CD4-positive, alpha-beta memory T cell (primary cell): Measurements from ENCODE around the gene ZGPAT. TPM values are rescaled to one million over a fixed set of nuclear protein-coding genes. Genes with fewer than 3 reads are reported as not detected.

ENCODE experiments used
- CTCF ChIA-PET: fragments of 350-600 bp; sonication (Branson Sonifier 250); formaldehyde crosslinking; loops from one replicate; lab custom pipeline; 2021; ENCODE audit warnings: inconsistent platforms; ENCODE audit not compliant: partially characterized antibody; lab: Charles Lee
- POLR2A ChIA-PET: fragments of 350-600 bp; sonication (Branson Sonifier 250); formaldehyde crosslinking; loops from one replicate; lab custom pipeline; 2021; ENCODE audit not compliant: partially characterized antibody; lab: Charles Lee
- DNase-seq, 5 donors: peaks; one replicate each; pipeline versions ENCODE4 v3.0.0 to v3.0.0-alpha.2; 2020 to 2022; ENCODE audit warnings: mixed read lengths in 1 of 5
- H3K27ac ChIP-seq: one replicate; pipeline ENCODE4 v1.7.0; 2013; ENCODE audit warnings: low read depth, low read length
- H3K27me3 ChIP-seq: 2 replicates; pipeline ENCODE4 v1.7.0; 2013; ENCODE audit warnings: mild to moderate bottlenecking, low read length, moderate library complexity; ENCODE audit not compliant: insufficient read depth
- H3K36me3 ChIP-seq: 2 replicates; pipeline ENCODE4 v1.7.0; 2013; ENCODE audit warnings: mild to moderate bottlenecking, low read length, moderate library complexity; ENCODE audit not compliant: insufficient read depth
- H3K4me1 ChIP-seq: 2 replicates; pipeline ENCODE4 v1.7.0; 2013; ENCODE audit warnings: mild to moderate bottlenecking, low read length, moderate library complexity; ENCODE audit not compliant: insufficient read depth
- H3K4me3 ChIP-seq, 2 donors: one replicate each; pipeline ENCODE4 v1.7.0; 2013; ENCODE audit warnings: low read length in 2 of 2, mild to moderate bottlenecking in 1 of 2
- H3K9me3 ChIP-seq, 2 donors: one replicate each; pipeline ENCODE4 v1.7.0; 2013; ENCODE audit warnings: low read length in 2 of 2, control low read depth in 1 of 2; ENCODE audit not compliant: control insufficient read depth in 1 of 2
- H3K27ac Mint-ChIP-seq, 7 donors: one replicate each; pipeline ENCODE4 v1.8.0; 2020 to 2021; ENCODE audit warnings: mixed read lengths in 7 of 7, mild to moderate bottlenecking in 6 of 7, inconsistent platforms in 3 of 7, moderate library complexity in 3 of 7
- H3K27me3 Mint-ChIP-seq, 2 donors: one replicate each; pipeline ENCODE4 v1.8.0; 2020 to 2021; ENCODE audit warnings: mixed read lengths in 2 of 2
- H3K36me3 Mint-ChIP-seq, 2 donors: one replicate each; pipeline ENCODE4 v1.8.0; 2020 to 2021; ENCODE audit warnings: mixed read lengths in 2 of 2, inconsistent platforms in 1 of 2, mild to moderate bottlenecking in 1 of 2
- H3K4me1 Mint-ChIP-seq, 4 donors: one replicate each; pipeline ENCODE4 v1.8.0; 2020 to 2021; ENCODE audit warnings: mixed read lengths in 4 of 4, mild to moderate bottlenecking in 1 of 4
- H3K4me3 Mint-ChIP-seq, 8 donors: one replicate each; pipeline ENCODE4 v1.8.0; 2020 to 2021; ENCODE audit warnings: mixed read lengths in 8 of 8, mild to moderate bottlenecking in 7 of 8, moderate library complexity in 6 of 8, inconsistent platforms in 3 of 8
- H3K9me3 Mint-ChIP-seq, 8 donors: one replicate each; pipeline ENCODE4 v1.8.0; 2020 to 2021; ENCODE audit warnings: mixed read lengths in 8 of 8, mild to moderate bottlenecking in 5 of 8, inconsistent platforms in 3 of 8, moderate library complexity in 1 of 8
- intact Hi-C: fragments of 100-400 bp; cut with micrococcal nuclease; formaldehyde crosslinking; loops from one replicate; pipeline ENCODE4 v1.15.1; 2023
- polyA plus RNA-seq, 2 donors: library from polyadenylated mRNA; unstranded; fragments of 300-500 nt; fragmentation: Illumina TruSeq; gene quantifications; one replicate each; pipeline ENCODE4 v1.2.3, GENCODE V29; 2021
- total RNA-seq, 2 experiments: library from RNA; stranded (reverse); gene quantifications; one replicate each; pipeline ENCODE4 v1.2.3, GENCODE V29; 2021

Gene ZGPAT
- total and polyA plus RNA-seq, 4 experiments from 2014 or later = 34.6 to 69.5 (median 53.5) TPM

- H3K9me3 ChIP-seq = no peaks in the 10 kb centered on the region
- no peak overlapping the region for H3K27ac Mint-ChIP-seq
- ChIA-PET CTCF (no interaction called here), POLR2A (interaction anchor here (1.7 kb wide), 1 partner anchor 9 kb away, joined by 12 read pairs; the partner anchor contains the start of gene LIME1)
- H3K27me3 Mint-ChIP-seq = no peaks in the 10 kb centered on the region
- no peaks in the 10 kb centered on the region for H3K9me3 Mint-ChIP-seq
- H3K4me1 Mint-ChIP-seq = peaks cover 3 to 16% (median 7%) of the 10 kb centered on the region in 4 donors
- no peak overlapping the region for H3K27ac ChIP-seq
- H3K4me3 ChIP-seq = no peak overlapping the region
- DNase-seq = no peak
- intact Hi-C loops = no loop called here
- H3K36me3 ChIP-seq = peaks cover 5% of the 10 kb centered on the region
- H3K27me3 ChIP-seq = no peaks in the 10 kb centered on the region
- H3K36me3 Mint-ChIP-seq = peaks cover 6 to 8% of the 10 kb centered on the region in 2 donors
- H3K4me3 Mint-ChIP-seq = no peak overlapping the region
- H3K4me1 ChIP-seq = peaks cover 23% of the 10 kb centered on the region
Observed at GRCh38 chr20:63745424-63745805, 37.6 kb downstream of the ZGPAT start.

- Mint-ChIP-seq H3K27me3 (no peaks in the 10 kb centered on the region), H3K4me3 (no peak overlapping the region), H3K9me3 (no peaks in the 10 kb centered on the region), H3K36me3 (peaks cover 6 to 8% of the 10 kb centered on the region in 2 donors), H3K27ac (peak overlapping the region in 1 of 7 donors; percentile 62), H3K4me1 (peaks cover 5 to 23% (median 12%) of the 10 kb centered on the region in 4 donors)
- ChIA-PET CTCF (no interaction called here), POLR2A (interaction anchor here (1.7 kb wide), 1 partner anchor 10 kb away, joined by 12 read pairs; the partner anchor contains the start of gene LIME1)
- H3K4me1 ChIP-seq = peaks cover 25% of the 10 kb centered on the region
- intact Hi-C loops = no loop called here
- no peak for DNase-seq
- H3K9me3 ChIP-seq = no peaks in the 10 kb centered on the region
- no peak overlapping the region for H3K4me3 ChIP-seq
- H3K27me3 ChIP-seq = no peaks in the 10 kb centered on the region
- H3K36me3 ChIP-seq = peaks cover 5% of the 10 kb centered on the region
- H3K27ac ChIP-seq = no peak overlapping the region
Observed at GRCh38 chr20:63745961-63746731, 38.3 kb downstream of the ZGPAT start.

DNA sequence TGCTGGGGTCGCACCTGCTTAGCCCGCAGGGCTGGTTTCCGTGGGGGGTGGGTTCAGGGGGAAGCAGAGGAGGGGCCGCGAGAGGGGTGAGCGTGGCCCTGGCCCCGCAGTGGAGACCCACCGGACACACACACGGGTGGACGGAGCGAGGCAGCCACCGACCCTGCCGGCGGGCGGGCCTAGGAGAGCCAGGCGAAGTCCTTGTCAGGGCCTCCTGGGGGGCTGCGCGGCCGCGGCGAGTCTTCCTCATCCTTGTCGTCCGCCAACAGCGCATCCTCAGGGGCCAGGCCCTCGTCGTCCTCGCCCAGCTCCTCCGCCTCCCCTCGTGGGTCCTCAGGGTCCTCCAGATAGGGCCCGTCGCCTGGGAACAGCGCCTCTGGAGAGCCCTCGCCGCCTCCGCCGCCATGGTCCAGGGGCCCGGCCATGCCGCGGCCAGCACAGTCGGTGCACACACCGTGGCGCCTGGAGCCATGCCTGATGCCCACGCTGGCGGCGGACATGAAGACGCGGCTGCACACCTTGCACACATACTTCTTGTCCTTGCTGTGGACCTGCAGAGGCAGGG, 39.0 kb downstream of the ZGPAT start:
- DNase-seq = no peak
- Histone ChIP-seq H3K4me1 (peaks cover 23% of the 10 kb centered on the region), H3K27me3 (no peaks in the 10 kb centered on the region), H3K36me3 (peaks cover 5% of the 10 kb centered on the region), H3K27ac (no peak overlapping the region), H3K9me3 (no peaks in the 10 kb centered on the region), H3K4me3 (no peak overlapping the region)
- CTCF ChIA-PET = no interaction called here
- intact Hi-C loops = no loop called here
- Mint-ChIP-seq H3K36me3 (peaks cover 6 to 8% of the 10 kb centered on the region in 2 donors), H3K9me3 (no peaks in the 10 kb centered on the region), H3K4me3 (no peak overlapping the region), H3K27me3 (no peaks in the 10 kb centered on the region), H3K4me1 (peaks cover 7 to 28% (median 14%) of the 10 kb centered on the region in 4 donors), H3K27ac (no peak overlapping the region)
- POLR2A ChIA-PET = interaction anchor here (5.7 kb wide), 1 partner anchor 9 kb away, joined by 98 read pairs; the partner anchor contains the start of genes LIME1 and SLC2A4RG

DNA sequence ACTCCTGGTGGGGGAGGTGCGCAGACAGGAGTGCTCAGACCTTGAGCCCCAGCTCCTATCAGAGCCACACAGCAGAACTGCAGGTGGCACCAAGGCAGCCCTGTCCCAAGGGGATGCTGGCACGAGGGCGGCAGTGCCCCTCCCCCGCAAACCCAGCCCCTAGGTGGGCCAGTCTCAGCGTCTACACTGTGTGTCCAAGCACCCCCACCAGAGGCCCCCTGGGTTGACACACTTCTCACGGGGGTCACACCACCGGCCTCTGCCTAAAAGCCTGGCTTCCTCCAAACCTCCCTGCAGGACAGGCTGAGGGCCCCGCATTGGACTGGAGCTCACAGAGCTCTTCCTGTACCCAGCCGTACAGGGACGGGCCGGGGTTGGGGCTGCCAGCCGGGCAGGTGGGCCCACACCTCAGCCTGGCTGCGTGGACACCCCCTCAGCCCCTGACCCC, 39.8 kb downstream of the ZGPAT start:
- Histone ChIP-seq H3K4me1 (peaks cover 25% of the 10 kb centered on the region), H3K4me3 (no peak overlapping the region), H3K9me3 (no peaks in the 10 kb centered on the region), H3K27ac (no peak overlapping the region), H3K27me3 (no peaks in the 10 kb centered on the region), H3K36me3 (peaks cover 5% of the 10 kb centered on the region)
- no peak for DNase-seq
- H3K4me3 Mint-ChIP-seq = no peak overlapping the region
- intact Hi-C loops = no loop called here
- H3K9me3 Mint-ChIP-seq = no peaks in the 10 kb centered on the region
- no peaks in the 10 kb centered on the region for H3K27me3 Mint-ChIP-seq
- POLR2A ChIA-PET = interaction anchor here (1.4 to 5.7 kb wide), 2 partner anchors 10 to 40 kb away, joined by 3 to 98 read pairs; partner anchors contain the start of genes ARFRP1, LIME1, SLC2A4RG and ZGPAT
- H3K27ac Mint-ChIP-seq = no peak overlapping the region
- peaks cover 8 to 32% (median 14%) of the 10 kb centered on the region in 4 donors for H3K4me1 Mint-ChIP-seq
- peaks cover 6 to 8% of the 10 kb centered on the region in 2 donors for H3K36me3 Mint-ChIP-seq
- CTCF ChIA-PET = no interaction called here

- peaks cover 3% of the 10 kb centered on the region for H3K36me3 ChIP-seq
- no peaks in the 10 kb centered on the region for H3K9me3 ChIP-seq
- H3K4me3 ChIP-seq = no peak overlapping the region
- POLR2A ChIA-PET = interaction anchor here (1.3 to 5.7 kb wide), 3 partner anchors 8 to 41 kb away, joined by 3 to 98 read pairs (median 5); partner anchors contain the start of genes ARFRP1, LIME1, SLC2A4RG and ZGPAT
- intact Hi-C loops = no loop called here
- peaks cover 8 to 32% (median 14%) of the 10 kb centered on the region in 4 donors for H3K4me1 Mint-ChIP-seq
- peak overlapping the region in 2 of 7 donors; percentile 16 to 59 for H3K27ac Mint-ChIP-seq
- H3K27ac ChIP-seq = no peak overlapping the region
- H3K36me3 Mint-ChIP-seq = peaks cover 5 to 6% of the 10 kb centered on the region in 2 donors
- H3K27me3 ChIP-seq = no peaks in the 10 kb centered on the region
- no peaks in the 10 kb centered on the region for H3K9me3 Mint-ChIP-seq
- peaks cover 25% of the 10 kb centered on the region for H3K4me1 ChIP-seq
- no peak for DNase-seq
- no peaks in the 10 kb centered on the region for H3K27me3 Mint-ChIP-seq
- peak overlapping the region in 1 of 8 donors; percentile 30 for H3K4me3 Mint-ChIP-seq
- CTCF ChIA-PET = no interaction called here
Observed at GRCh38 chr20:63748070-63748933, 40.5 kb downstream of the ZGPAT start.

GRCh38 chr20:63748934-63749270, 41.1 kb downstream of the ZGPAT start:
- H3K4me1 Mint-ChIP-seq = peaks cover 8 to 35% (median 16%) of the 10 kb centered on the region in 4 donors
- CTCF ChIA-PET = no interaction called here
- no peaks in the 10 kb centered on the region for H3K9me3 Mint-ChIP-seq
- no peaks in the 10 kb centered on the region for H3K36me3 ChIP-seq
- intact Hi-C loops = no loop called here
- peak overlapping the region in 3 of 7 donors; percentile 16 to 68 (median 58) for H3K27ac Mint-ChIP-seq
- no peaks in the 10 kb centered on the region for H3K9me3 ChIP-seq
- H3K27ac ChIP-seq = no peak overlapping the region
- DNase-seq = no peak
- peaks cover 25% of the 10 kb centered on the region for H3K4me1 ChIP-seq
- no peaks in the 10 kb centered on the region for H3K27me3 Mint-ChIP-seq
- H3K4me3 Mint-ChIP-seq = peak overlapping the region in 1 of 8 donors; percentile 30
- H3K4me3 ChIP-seq = no peak overlapping the region
- no peaks in the 10 kb centered on the region for H3K27me3 ChIP-seq
- peaks cover 0 to under 1% of the 10 kb centered on the region in 2 donors for H3K36me3 Mint-ChIP-seq
- POLR2A ChIA-PET = interaction anchor here (1.3 to 5.7 kb wide), 4 partner anchors 8 to 42 kb away, joined by 3 to 98 read pairs (median 14); partner anchors contain the start of genes ARFRP1, LIME1, SLC2A4RG and ZGPAT
